HTR-8/SVneo (cell line): ENCODE results near the gene NFX1.

Experiments used
- DNase-seq: peaks from one replicate; pipeline ENCODE4 v3.0.0; 2011; ENCODE audit warnings: low spot score, mixed read lengths; ENCODE audit not compliant: insufficient read length
- FAIRE-seq: peaks from 2 replicates; lab custom pipeline; 2011; peaks lifted over from hg19 to GRCh38; lab: Jason Lieb, UNC

Gene NFX1

GRCh38 chr9:33265211-33265865 lies 25.0 kb upstream of the NFX1 start:
- DNase-seq (peak; percentile 2), FAIRE-seq (no peak)

DNA sequence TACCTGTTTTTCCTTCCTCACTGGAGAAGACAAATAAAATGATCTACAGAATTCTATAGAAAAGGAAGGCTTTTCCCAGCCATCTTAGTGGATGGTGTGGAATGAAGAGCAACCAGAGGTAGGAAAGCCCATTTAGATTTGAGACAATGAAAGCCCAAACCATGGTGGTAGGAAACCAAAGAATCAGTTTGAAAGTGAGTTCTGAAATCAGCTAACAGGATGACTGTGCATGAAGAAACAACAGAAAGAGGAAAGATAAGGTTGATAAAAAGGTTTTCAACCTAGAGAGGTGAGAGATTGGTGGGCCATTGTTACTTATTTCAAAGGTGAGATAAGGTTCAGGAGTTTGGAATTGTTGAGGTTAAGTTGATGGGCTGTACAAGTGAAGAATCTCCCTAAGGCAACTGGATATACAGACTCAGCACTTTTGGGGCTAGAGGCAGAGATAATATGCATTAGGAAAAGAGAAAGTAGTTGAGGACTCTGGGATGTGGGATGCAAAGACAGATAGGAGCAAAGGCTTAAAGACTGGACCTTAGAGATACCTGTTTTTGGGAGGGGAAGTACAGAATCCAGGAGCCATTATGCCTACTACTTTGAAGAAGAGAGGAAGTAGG lies 23.1 kb upstream of the NFX1 start:
- no peak for DNase-seq
- no peak for FAIRE-seq

- DNase-seq, result no peak
- FAIRE-seq, result no peak
These were observed 20.2 kb upstream of the NFX1 start for GRCh38 chr9:33270146-33270545.

DNA sequence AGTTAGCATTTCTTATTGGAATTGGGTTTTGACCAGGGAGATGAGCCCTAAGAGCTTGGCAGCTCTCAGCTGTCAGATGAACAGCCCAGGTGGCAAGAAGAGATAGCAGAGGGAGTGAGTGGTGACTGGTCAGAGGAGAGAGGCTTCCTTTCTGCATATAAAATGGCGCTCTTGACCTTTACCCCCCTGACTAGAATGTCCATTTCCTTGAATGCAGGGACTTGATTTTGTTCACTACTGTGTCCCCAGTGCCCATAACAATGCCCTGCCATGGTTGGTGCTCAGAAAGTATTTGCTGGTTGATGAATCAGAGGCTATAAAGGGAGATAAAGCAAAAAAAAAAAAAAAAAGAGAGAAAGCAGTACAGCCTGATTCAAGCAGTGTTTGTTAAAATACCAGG lies 18.3 kb upstream of the NFX1 start:
- no peak for DNase-seq
- FAIRE-seq, result no peak

DNA sequence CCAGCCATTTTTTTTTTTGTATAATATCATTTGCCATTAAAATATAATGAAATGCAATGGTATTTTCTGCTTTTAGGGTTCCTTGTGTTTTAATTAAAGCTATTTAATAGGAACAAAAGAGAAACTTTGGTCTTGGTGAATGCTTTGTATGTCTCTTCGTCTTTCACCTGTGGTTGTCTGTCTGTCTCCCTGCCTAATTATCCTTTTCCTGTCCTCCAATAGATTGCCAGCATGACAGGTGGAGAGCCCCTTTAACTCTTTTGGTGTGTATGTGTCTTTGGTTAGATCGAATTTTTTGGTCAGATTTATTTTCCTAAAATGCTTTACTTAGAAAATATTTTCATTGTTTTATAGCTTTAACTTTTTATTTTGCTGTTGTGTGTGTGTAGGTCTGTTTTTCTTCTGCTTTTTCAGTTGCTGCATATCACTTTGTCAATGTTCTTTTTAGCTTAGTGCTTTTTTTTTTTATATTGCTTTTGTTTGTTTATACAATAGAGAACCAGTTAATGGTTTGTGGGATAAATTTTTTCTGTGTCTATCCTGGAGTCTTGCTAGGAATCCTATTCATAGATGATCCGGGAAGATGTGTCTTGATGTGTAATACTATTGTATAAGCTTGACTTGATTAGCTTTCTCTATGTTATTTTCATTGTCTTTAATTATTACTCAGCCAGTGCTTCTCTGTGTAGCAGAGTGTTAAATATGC lies 16.9 kb upstream of the NFX1 start:
- DNase-seq (no peak), FAIRE-seq (no peak)

DNA sequence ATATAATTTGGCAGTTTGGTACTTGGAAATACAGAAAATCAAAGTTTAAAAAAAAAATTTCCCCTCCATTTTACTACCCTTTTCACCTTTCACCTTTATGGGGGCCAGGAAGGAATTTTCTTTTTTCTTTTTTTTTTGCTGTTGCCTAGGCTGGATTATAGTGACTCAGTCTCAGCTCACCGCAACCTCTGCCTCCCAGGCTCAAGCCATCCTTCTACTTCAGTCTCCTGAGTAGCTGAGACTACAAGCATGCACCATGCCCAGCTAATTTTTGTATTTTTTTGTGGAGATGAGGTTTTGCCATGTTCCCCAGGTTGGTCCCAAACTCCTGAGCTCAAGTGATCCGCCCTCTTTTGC lies 16.4 kb upstream of the NFX1 start:
- no peak for FAIRE-seq

DNA sequence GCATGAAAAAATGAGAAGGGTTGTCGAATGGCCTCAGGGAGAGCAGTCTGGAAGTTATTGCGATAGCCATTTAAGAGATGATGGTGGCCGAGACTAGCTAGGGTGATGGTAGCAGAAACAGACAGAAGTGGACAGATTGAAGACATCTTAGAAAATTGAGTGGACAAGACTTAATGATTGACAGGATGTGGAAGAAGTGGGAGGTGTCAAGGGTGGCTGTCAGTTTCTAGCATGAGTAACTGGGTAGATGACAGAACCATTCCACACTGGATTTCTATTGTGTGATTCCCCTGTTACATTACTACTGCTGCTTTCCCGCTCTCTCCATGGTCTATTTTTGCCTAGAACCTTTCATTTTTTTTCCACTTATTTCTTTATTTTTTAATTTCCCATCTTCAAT lies 12.8 kb upstream of the NFX1 start:
- FAIRE-seq, result no peak
- DNase-seq, result no peak

More for the DNA sequence above, 16.4 kb upstream of the NFX1 start:
- no peak for DNase-seq

DNA sequence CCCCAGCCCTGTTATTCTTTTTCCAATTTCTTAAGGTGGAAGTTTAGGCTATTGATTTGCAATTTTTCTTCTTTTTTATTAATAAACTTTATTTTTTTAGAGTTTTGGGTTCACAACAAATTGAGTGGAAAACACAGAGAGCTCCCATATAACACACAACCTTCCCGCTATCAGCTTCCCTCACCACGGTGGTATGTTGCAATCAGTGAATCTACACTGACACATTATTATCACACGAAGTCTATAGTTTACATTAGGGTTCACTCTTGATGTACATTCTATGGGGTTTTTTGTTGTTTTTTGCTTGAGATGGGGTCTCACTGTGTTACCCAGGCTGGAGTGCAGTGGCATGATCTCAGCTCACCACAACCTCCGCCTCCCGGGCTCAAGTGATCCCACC lies 4.8 kb upstream of the NFX1 start:
- FAIRE-seq (no peak), DNase-seq (no peak)

- DNase-seq (peak; percentile 54), FAIRE-seq (no peak)
These were observed 3.2 kb upstream of the NFX1 start for GRCh38 chr9:33287087-33287490.

DNA sequence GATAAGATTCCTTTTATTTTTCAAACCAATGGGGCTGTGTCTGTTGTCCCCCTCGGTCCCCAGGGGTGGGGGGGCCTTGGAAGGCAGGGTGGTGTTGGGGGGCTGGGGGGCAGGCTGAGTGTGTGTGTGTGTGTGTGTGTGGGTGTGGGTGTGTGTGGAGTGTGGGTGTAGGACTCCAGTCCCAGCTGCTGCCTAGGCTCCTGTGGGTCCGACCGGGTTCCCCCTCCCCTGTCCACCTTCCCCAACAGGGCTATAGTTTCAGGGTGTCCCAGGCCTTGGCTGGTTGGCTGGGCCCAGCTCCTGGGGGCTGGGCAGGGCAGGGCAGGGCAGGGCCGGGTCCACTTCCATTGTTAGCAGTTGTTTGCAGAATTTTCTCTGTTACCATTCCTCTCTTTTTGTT lies 2.1 kb upstream of the NFX1 start:
- FAIRE-seq (no peak), DNase-seq (no peak)

DNA sequence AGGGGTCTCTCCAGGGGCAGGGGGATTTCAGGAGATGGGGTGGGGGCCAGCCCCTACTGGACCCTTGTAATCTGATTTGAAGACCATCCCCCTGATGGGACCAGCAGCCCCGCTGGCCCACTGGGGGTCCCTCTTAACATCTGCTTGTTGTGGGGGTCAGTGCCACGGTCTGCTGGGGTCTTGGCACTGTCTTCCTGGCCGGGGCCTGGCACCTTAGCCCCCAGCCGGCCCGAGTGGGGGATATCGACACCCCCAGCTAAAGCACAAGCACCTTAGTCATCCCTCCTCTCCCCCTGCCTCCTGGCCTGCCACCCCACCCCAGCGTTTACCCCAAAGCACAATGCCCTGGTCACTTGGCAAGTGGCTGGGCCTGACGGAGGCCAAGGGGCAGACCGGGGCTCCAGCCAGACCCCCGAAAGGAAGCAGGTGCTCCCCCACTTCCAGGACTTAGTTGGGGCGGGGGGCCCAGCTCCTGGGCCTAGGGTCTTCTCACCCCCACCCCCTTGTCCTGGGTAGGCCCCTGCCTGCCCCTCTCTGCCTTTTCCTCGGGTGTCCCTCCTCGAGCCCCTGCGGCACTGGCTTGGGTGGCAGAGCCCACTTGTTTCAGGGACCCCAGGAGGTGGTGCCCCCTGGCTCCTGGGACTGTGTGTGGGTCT lies 1.4 kb upstream of the NFX1 start:
- no peak for DNase-seq
- FAIRE-seq, result no peak

GRCh38 chr9:33289496-33289895 lies 820 bp upstream of the NFX1 start:
- DNase-seq (no peak), FAIRE-seq (no peak)

- no peak for FAIRE-seq
- no peak for DNase-seq
These were observed 425 bp upstream of the NFX1 start for GRCh38 chr9:33289936-33290246.

DNA sequence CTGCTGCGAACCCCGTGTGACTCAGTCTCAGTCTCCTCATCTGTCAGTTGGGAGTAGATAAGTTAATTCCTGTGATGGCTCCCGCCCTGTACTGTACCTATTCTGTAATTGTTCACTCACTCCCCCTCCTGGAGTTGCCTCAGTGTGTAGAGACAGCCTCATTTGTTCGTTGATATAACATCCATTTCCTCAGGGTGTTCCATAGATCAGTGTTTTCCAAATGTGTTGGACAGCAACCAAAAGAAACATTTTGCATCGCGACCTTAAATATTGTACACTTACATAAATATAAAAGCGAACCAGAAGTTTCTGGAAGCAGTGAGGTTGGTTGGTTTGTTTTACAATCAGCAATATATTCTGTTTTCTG lies 698 bp downstream of the NFX1 start:
- DNase-seq, result no peak
- no peak for FAIRE-seq

- DNase-seq (no peak), FAIRE-seq (no peak)
These were observed 1.6 kb downstream of the NFX1 start for GRCh38 chr9:33291901-33292300.

DNA sequence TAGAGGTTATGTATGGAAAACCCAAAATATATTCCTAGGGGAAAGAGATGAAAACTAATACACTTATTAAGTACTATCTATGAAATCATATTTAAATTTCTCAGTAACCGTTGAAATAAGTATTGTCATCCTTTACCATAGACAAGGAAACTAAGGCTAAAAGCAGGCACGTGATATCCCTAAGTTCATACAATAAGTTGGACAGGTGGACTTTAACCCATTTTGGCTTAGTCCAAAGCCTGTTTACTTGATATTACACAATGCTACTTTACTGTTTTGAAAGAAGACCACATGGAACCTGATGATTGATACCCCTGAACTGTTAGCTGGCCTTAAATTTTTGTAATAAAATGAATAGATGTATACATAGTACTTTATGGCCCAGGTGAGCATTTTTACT lies 3.5 kb downstream of the NFX1 start:
- FAIRE-seq (no peak), DNase-seq (no peak)

DNA sequence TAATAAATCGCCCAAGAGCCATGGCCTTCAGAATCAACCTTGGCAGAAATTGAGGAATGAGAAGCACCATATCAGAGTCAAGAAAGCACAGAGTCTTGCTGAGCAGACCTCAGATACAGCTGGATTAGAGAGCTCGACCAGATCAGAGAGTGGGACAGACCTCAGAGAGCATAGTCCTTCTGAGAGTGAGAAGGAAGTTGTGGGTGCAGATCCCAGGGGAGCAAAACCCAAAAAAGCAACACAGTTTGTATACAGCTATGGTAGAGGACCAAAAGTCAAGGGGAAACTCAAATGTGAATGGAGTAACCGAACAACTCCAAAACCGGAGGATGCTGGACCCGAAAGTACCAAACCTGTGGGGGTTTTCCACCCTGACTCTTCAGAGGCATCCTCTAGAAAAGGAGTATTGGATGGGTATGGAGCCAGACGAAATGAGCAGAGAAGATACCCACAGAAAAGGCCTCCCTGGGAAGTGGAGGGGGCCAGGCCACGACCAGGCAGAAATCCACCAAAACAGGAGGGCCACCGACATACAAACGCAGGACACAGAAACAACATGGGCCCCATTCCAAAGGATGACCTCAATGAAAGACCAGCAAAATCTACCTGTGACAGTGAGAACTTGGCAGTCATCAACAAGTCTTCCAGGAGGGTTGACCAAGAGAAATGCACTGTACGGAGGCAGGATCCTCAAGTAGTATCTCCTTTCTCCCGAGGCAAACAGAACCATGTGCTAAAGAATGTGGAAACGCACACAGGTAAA lies 4.5 kb downstream of the NFX1 start:
- no peak for FAIRE-seq
- no peak for DNase-seq

- FAIRE-seq, result no peak
These were observed 5.3 kb downstream of the NFX1 start for GRCh38 chr9:33295571-33295970.

GRCh38 chr9:33297432-33297831 lies 7.1 kb downstream of the NFX1 start:
- FAIRE-seq (no peak), DNase-seq (no peak)

More at GRCh38 chr9:33295571-33295970, 5.3 kb downstream of the NFX1 start:
- no peak for DNase-seq

- DNase-seq (no peak), FAIRE-seq (no peak)
These were observed 10.2 kb downstream of the NFX1 start for GRCh38 chr9:33300546-33300945.

DNA sequence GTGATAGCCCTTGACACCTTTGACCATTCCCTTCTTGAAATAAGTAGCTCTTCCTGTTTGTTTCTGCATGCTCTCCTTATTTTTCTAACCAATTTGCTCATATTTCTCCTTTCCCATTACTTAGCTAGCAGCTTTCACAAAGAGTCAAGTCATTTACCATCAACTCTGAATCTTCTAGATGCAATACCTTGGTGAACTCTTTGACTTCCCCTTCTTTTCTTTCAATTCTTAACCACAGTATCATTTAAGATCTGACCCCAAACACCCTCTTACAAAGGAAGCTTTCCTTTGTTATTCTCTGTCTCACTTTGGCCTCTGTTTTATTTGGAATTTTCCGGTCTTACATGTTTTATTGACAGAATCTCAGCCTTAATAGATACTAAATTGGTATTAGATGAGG lies 14.0 kb downstream of the NFX1 start:
- no peak for DNase-seq
- no peak for FAIRE-seq
